PC-3 (cell line): ENCODE measurements around the gene EPB41L1. TPM values are rescaled to one million over a fixed set of nuclear protein-coding genes. Genes with fewer than 3 reads are reported as not detected.
"Not testable (repeated sequence)": the region's sequence is repeated elsewhere in the genome, so short reads cannot be mapped to it uniquely, and the experiment has no call there.

Experiments used
- ATAC-seq: fragments of 200-7000 bp; cut with Tn5 transposase; 2 replicates; pipeline ENCODE4 v1.9.1; 2020; ENCODE audit warnings: mild to moderate bottlenecking, moderate library complexity
- BruUV-seq: library from RNA; stranded (reverse); fragments of 400-500 nt; replicated peaks from 2 replicates; lab custom pipeline; 2021; lab: Mats Ljungman, UMichigan
- CTCF ChIA-PET: fragments of 300-600 bp; sonication (Branson Sonifier 250); formaldehyde crosslinking; loops from one replicate; lab custom pipeline; 2022; ENCODE audit warnings: antibody characterized with exemption; lab: Charles Lee
- POLR2A ChIA-PET: fragments of 300-600 bp; sonication (Branson Sonifier 250); formaldehyde crosslinking; loops from one replicate; lab custom pipeline; 2022; ENCODE audit warnings: antibody characterized with exemption; ENCODE audit not compliant: unreplicated experiment; lab: Charles Lee
- DNase-seq: peaks from one replicate; pipeline ENCODE4 v3.0.0-alpha.2; 2015
- H2AFZ ChIP-seq: fragments of 300-600 bp; sonication (generic); 2 replicates; pipeline ENCODE4 v1.6.0; 2016; ENCODE audit warnings: antibody characterized with exemption, low read length
- H3F3A ChIP-seq: fragments of 300-600 bp; sonication (generic); one replicate; pipeline ENCODE4 v1.6.0; 2017; ENCODE audit warnings: antibody characterized with exemption, low read length, control low read depth, mild to moderate bottlenecking; ENCODE audit not compliant: unreplicated experiment
- H3K27ac ChIP-seq: fragments of 300-600 bp; sonication (generic); 2 replicates; pipeline ENCODE4 v1.5.1; 2016; ENCODE audit warnings: mild to moderate bottlenecking, low read length
- H3K27me3 ChIP-seq: fragments of 300-600 bp; sonication (generic); 2 replicates; pipeline ENCODE4 v1.6.1; 2016; ENCODE audit warnings: low read length, mixed read lengths
- H3K36me3 ChIP-seq: fragments of 300-600 bp; sonication (generic); 2 replicates; pipeline ENCODE4 v1.6.1; 2016; ENCODE audit warnings: low read depth, mixed run types, low read length, mixed read lengths
- H3K4me1 ChIP-seq: fragments of 300-600 bp; sonication (generic); 2 replicates; pipeline ENCODE4 v1.5.1; 2016; ENCODE audit warnings: low read length; ENCODE audit not compliant: insufficient read depth
- H3K4me2 ChIP-seq: fragments of 300-600 bp; sonication (generic); 2 replicates; pipeline ENCODE4 v1.6.0; 2016; ENCODE audit warnings: low read length
- H3K4me3 ChIP-seq: fragments of 300-600 bp; sonication (generic); 2 replicates; pipeline ENCODE4 v1.5.1; 2016; ENCODE audit warnings: mild to moderate bottlenecking, low read length, mixed read lengths
- H3K79me2 ChIP-seq: fragments of 300-600 bp; sonication (generic); 2 replicates; pipeline ENCODE4 v1.6.1; 2017; ENCODE audit warnings: low read length, mixed read lengths
- H3K9ac ChIP-seq: fragments of 300-600 bp; sonication (generic); 2 replicates; pipeline ENCODE4 v1.6.0; 2016; ENCODE audit warnings: mild to moderate bottlenecking, low read length
- H3K9me2 ChIP-seq: fragments of 300-600 bp; sonication (generic); replicated peaks from 2 replicates; pipeline ENCODE4 v1.6.1; 2016; ENCODE audit warnings: mixed run types, low read length, mixed read lengths
- H3K9me3 ChIP-seq: fragments of 300-600 bp; sonication (generic); 2 replicates; pipeline ENCODE4 v1.6.1; 2016; ENCODE audit warnings: low read length, mixed read lengths
- H4K20me1 ChIP-seq: fragments of 300-600 bp; sonication (generic); 2 replicates; pipeline ENCODE4 v1.6.1; 2016; ENCODE audit warnings: low read length, mixed read lengths
- EZH2 ChIP-seq: fragments of 300-600 bp; sonication (generic); IDR thresholded peaks from one replicate; pipeline ENCODE4 v1.6.1; 2017; ENCODE audit warnings: antibody characterized with exemption, mild to moderate bottlenecking, low read length; ENCODE audit not compliant: unreplicated experiment
- EZH2phosphoT487 ChIP-seq: fragments of 300-600 bp; sonication (generic); IDR thresholded peaks from 2 replicates; pipeline ENCODE4 v1.6.1; 2018; ENCODE audit warnings: mild to moderate bottlenecking, antibody characterized with exemption, low read length, borderline replicate concordance
- intact Hi-C: fragments of 100-400 bp; cut with micrococcal nuclease; formaldehyde crosslinking; loops from 2 replicates; pipeline ENCODE4 v1.9.0; 2023
- total RNA-seq: library from RNA; depleted of rRNA; stranded (reverse); fragments of >200 nt; gene quantifications from 2 replicates; pipeline ENCODE4 v1.2.3, GENCODE V29; 2014
- TF ChIP-seq, protein P1 (sequence below): fragments of 300-600 bp; sonication (generic); conservative IDR thresholded peaks from 2 replicates; pipeline ENCODE4 v1.5.1; 2017; ENCODE audit warnings: antibody characterized with exemption, low read depth, mild to moderate bottlenecking, low read length

EPB41L1 gene
- total RNA-seq, 1 experiment from 2014 or later: 48.2 TPM

DNA sequence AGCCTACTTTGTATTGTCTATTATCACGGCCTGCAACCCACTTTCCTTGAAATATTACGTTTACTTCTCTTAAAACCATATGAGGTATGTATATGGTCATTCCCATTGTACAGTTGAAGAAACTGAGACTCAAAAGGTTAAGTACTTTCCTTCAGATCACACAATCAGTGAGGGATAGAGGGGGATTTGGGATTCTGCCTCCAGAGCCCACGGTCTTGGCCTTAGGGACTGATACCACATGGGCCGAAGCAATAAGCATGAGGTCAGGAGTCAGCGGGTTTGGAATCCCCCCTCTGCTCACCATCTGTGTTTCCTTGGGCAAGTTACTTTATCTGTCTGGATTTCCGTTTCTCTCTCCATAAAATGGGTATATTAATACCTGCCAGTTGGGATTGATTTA lies 19.4 kb upstream of the EPB41L1 start:
- DNase-seq: no peak
- Histone ChIP-seq H3K79me2 (no peaks in the 10 kb centered on the region), H3K27ac (no peak overlapping the region), H3K4me2 (no peak overlapping the region), H2AFZ (no peak overlapping the region), H3K9me3 (no peaks in the 10 kb centered on the region), H3K4me3 (no peak overlapping the region), H3K27me3 (no peaks in the 10 kb centered on the region), H3K36me3 (no peaks in the 10 kb centered on the region), H3K4me1 (no peaks in the 10 kb centered on the region), H3K9ac (no peak overlapping the region), H4K20me1 (no peaks in the 10 kb centered on the region), H3K9me2 (no peaks in the 10 kb centered on the region), H3F3A (no peaks in the 10 kb centered on the region)
- TF ChIP-seq EZH2 (no peak), EZH2phosphoT487 (no peak)
- TF ChIP-seq, protein P1, sequence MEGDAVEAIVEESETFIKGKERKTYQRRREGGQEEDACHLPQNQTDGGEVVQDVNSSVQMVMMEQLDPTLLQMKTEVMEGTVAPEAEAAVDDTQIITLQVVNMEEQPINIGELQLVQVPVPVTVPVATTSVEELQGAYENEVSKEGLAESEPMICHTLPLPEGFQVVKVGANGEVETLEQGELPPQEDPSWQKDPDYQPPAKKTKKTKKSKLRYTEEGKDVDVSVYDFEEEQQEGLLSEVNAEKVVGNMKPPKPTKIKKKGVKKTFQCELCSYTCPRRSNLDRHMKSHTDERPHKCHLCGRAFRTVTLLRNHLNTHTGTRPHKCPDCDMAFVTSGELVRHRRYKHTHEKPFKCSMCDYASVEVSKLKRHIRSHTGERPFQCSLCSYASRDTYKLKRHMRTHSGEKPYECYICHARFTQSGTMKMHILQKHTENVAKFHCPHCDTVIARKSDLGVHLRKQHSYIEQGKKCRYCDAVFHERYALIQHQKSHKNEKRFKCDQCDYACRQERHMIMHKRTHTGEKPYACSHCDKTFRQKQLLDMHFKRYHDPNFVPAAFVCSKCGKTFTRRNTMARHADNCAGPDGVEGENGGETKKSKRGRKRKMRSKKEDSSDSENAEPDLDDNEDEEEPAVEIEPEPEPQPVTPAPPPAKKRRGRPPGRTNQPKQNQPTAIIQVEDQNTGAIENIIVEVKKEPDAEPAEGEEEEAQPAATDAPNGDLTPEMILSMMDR: no peak
- intact Hi-C loops: no loop called here
- POLR2A ChIA-PET: no interaction called here
- no peak for ATAC-seq
- CTCF ChIA-PET: no interaction called here
- BruUV-seq: no TSS peak

DNA sequence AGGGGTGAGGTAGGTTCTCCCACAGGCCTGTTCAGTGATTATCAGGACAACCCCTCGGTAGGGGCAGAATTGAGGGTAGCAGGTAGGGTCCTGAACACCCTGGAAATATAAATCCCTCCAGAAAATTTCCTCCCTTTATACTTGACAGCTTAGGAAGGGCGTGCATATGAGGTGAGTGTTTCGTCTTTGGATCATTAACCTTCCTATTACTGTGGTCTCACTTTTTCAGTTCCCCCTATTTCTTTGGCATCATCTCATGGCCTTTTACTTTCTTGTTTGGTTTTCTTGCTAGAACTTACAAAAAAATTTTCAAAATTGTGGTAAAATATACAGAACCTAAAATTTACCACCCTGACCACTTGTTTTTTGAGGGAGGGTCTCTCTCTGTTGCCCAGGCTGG lies 18.7 kb upstream of the EPB41L1 start:
- Histone ChIP-seq H3K9me2 (no peaks in the 10 kb centered on the region), H3K27ac (no peak overlapping the region), H3K4me1 (no peaks in the 10 kb centered on the region), H3F3A (no peaks in the 10 kb centered on the region), H3K9ac (no peak overlapping the region), H3K4me3 (no peak overlapping the region), H3K4me2 (no peak overlapping the region), H4K20me1 (no peaks in the 10 kb centered on the region), H2AFZ (no peak overlapping the region), H3K36me3 (no peaks in the 10 kb centered on the region), H3K79me2 (no peaks in the 10 kb centered on the region), H3K27me3 (no peaks in the 10 kb centered on the region), H3K9me3 (no peaks in the 10 kb centered on the region)
- POLR2A ChIA-PET: no interaction called here
- intact Hi-C loops: no loop called here
- no peak for ATAC-seq
- CTCF ChIA-PET: interaction anchor here (0.6 kb wide), 2 partner anchors 92 to 143 kb away, joined by 3 to 4 read pairs; no protein-coding TSS in a partner anchor
- DNase-seq: no peak
- BruUV-seq: no TSS peak
- TF ChIP-seq, protein P1: no peak
- TF ChIP-seq EZH2 (no peak), EZH2phosphoT487 (no peak)

DNA sequence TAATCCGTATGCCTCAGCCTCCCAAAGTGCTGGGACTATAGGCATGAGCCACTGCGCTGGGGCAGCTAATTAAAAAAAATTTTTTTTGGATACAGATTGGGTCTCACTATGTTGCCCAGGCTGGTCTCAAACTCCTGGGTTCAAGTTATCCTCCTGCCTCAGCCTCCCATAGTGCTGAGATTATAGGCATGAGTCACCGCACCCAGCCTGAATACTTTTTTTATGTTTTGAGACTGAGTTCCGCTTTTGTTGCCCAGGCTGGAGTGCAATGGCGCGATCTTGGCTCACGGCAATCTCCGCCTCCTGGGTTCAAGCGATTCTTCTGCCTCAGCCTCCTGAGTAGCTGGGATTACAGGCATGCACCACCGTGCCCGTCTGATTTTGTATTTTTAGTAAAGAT lies 17.2 kb upstream of the EPB41L1 start:
- POLR2A ChIA-PET: not testable (repeated sequence)

More for the DNA sequence above, 17.2 kb upstream of the EPB41L1 start:
- BruUV-seq, H3K27me3 ChIP-seq, H4K20me1 ChIP-seq, H3K9me3 ChIP-seq, H3K4me3 ChIP-seq, H3K4me1 ChIP-seq, ATAC-seq, H3K36me3 ChIP-seq, H2AFZ ChIP-seq, intact Hi-C loops, DNase-seq, H3F3A ChIP-seq, H3K27ac ChIP-seq, H3K4me2 ChIP-seq, H3K9ac ChIP-seq, H3K9me2 ChIP-seq, H3K79me2 ChIP-seq: not testable (repeated sequence)
- CTCF ChIA-PET: interaction anchor here (0.6 to 2.0 kb wide), 2 partner anchors 46 to 144 kb away, joined by 4 to 78 read pairs; no protein-coding TSS in a partner anchor
